GM19099 (cell line): ENCODE results near the gene BSDC1.

Experiments used
- POLR2A ChIP-seq: IDR thresholded peaks from 3 replicates; pipeline ENCODE4 v1.6.1; 2011; ENCODE audit warnings: low read depth; ENCODE audit not compliant: insufficient read length; ENCODE audit errors: extremely low read depth

BSDC1 gene

GRCh38 chr1:32316903-32317277, 77.4 kb downstream of the BSDC1 start:
- no peak for TF ChIP-seq POLR2A
